Lung (tissue), 12 donors: ENCODE results near the gene SMIM26. TPM values are rescaled to one million over a fixed set of nuclear protein-coding genes. Genes with fewer than 3 reads are reported as not detected.

ENCODE experiments used
- ATAC-seq: fragments of 200-7000 bp; cut with Tn5 transposase; one replicate; pipeline ENCODE4 v1.9.1; 2020; ENCODE audit warnings: moderate number of reproducible peaks; ENCODE audit not compliant: insufficient read depth, low FRiP score
- DNase-seq, 3 donors: peaks; one replicate each; pipeline ENCODE4 v3.0.0-alpha.2; 2013 to 2017
- H3K27ac ChIP-seq, 2 donors: one replicate each; pipeline ENCODE4 v1.5.1; 2013; ENCODE audit warnings: mild to moderate bottlenecking in 2 of 2, moderate library complexity in 2 of 2, control low read depth in 1 of 2, inconsistent platforms in 1 of 2, low read depth in 1 of 2, low read length in 1 of 2
- H3K27me3 ChIP-seq, 3 donors: one replicate each; pipeline ENCODE4 v1.5.1; 2013; ENCODE audit warnings: low read length in 2 of 3; ENCODE audit not compliant: control insufficient read depth in 3 of 3, insufficient read depth in 3 of 3
- H3K36me3 ChIP-seq, 4 donors: one replicate each; pipeline ENCODE4 v1.5.1; 2013; ENCODE audit warnings: low read length in 4 of 4, mild to moderate bottlenecking in 1 of 4, moderate library complexity in 1 of 4; ENCODE audit not compliant: control insufficient read depth in 4 of 4, insufficient read depth in 4 of 4
- H3K4me1 ChIP-seq, 5 donors: one replicate each; pipeline ENCODE4 v1.5.1; 2013; ENCODE audit warnings: low read length in 5 of 5, mild to moderate bottlenecking in 2 of 5, moderate library complexity in 1 of 5; ENCODE audit not compliant: control insufficient read depth in 5 of 5, insufficient read depth in 5 of 5
- H3K4me3 ChIP-seq: one replicate; pipeline ENCODE4 v1.5.1; 2013; ENCODE audit warnings: mild to moderate bottlenecking, control low read depth, moderate library complexity
- H3K9ac ChIP-seq, 2 donors: one replicate each; pipeline ENCODE4 v1.5.1; 2013; ENCODE audit warnings: low read length in 2 of 2, control low read depth in 1 of 2; ENCODE audit not compliant: insufficient read depth in 1 of 2
- H3K9me3 ChIP-seq, 4 donors: one replicate each; pipeline ENCODE4 v1.5.1; 2013; ENCODE audit warnings: low read length in 3 of 4, mild to moderate bottlenecking in 1 of 4, moderate library complexity in 1 of 4; ENCODE audit not compliant: control insufficient read depth in 4 of 4, insufficient read depth in 3 of 4
- CTCF ChIP-seq: IDR thresholded peaks from 2 replicates; pipeline ENCODE4 v1.5.1; 2012; ENCODE audit warnings: mild to moderate bottlenecking; ENCODE audit errors: control extremely low read depth, extremely low read depth
- WGBS, 2 donors: extraction: QIAGEN DNeasy Blood & Tissue Kit; methylation state at CpG; one replicate each; pipeline ENCODE4 v1.1.7; 2013; 5-methylcytosine and 5-hydroxymethylcytosine counted together
- polyA plus RNA-seq, 2 donors: library from polyadenylated mRNA; stranded (reverse); fragments of 200-250 nt; gene quantifications; one replicate each; pipeline ENCODE4 v1.2.1, GENCODE V29; 2013
- total RNA-seq, 2 donors: library from RNA; depleted of rRNA in 1 of 2; stranded (reverse); fragments of >200 nt in 1 of 2; gene quantifications; one replicate each; pipeline ENCODE4 v1.2.1, GENCODE V29; 2014 to 2021
- donor health status: control.
- donor health status: control.
- donor health status: Bipolar disorder and iron deficiency.
- donor health status: healthy.
- donor health status: DM: yes; HTN: yes; CAD: no.

Gene SMIM26
- total and polyA plus RNA-seq, 4 donors = 53.5 to 216 (median 67.9) TPM

- Histone ChIP-seq H3K9ac (no peak overlapping the region), H3K27ac (no peak overlapping the region), H3K4me1 (no peaks in the 10 kb centered on the region), H3K27me3 (no peaks in the 10 kb centered on the region), H3K36me3 (no peaks in the 10 kb centered on the region), H3K4me3 (no peak overlapping the region), H3K9me3 (no peaks in the 10 kb centered on the region)
- no peak for TF ChIP-seq CTCF
- ATAC-seq (no peak), DNase-seq (no peak)
- 88 to 92% methylated on average over 4 of the region's 4 CpGs for WGBS, 2 donors
Observed at GRCh38 chr20:18580012-18580411, 12.8 kb downstream of the SMIM26 start.

GRCh38 chr20:18585134-18585533, 17.9 kb downstream of the SMIM26 start:
- Histone ChIP-seq H3K9me3 (no peaks in the 10 kb centered on the region), H3K4me3 (no peak overlapping the region), H3K27me3 (no peaks in the 10 kb centered on the region), H3K36me3 (no peaks in the 10 kb centered on the region), H3K4me1 (peaks cover 0 to 4% (median 0%) of the 10 kb centered on the region in 5 donors), H3K9ac (no peak overlapping the region), H3K27ac (no peak overlapping the region)
- 83 to 95% methylated on average over 2 of the region's 2 CpGs for WGBS, 2 donors
- TF ChIP-seq CTCF = no peak
- ATAC-seq (no peak), DNase-seq (no peak)

GRCh38 chr20:18587665-18588573, 20.7 kb downstream of the SMIM26 start, which contains the start of gene DTD1:
TSS of gene DTD1 (plus strand) at chr20:18588054. CDS start at chr20:18588073, 19 bp downstream.
- peak within 1 kb of the TSS; percentile 2 to 73 for H3K9ac ChIP-seq
- H3K9me3 ChIP-seq = no peaks in the 10 kb centered on the region
- peak; percentile 80 to 88 (median 82) for DNase-seq
- TF ChIP-seq CTCF = peak; percentile 32
- H3K27ac ChIP-seq = peak within 1 kb of the TSS; percentile 48 to 84
- H3K36me3 ChIP-seq = no peaks in the 10 kb centered on the region
- ATAC-seq = peak; percentile 98
- 0 to 1% methylated on average over 59 to 88 of the region's 88 CpGs for WGBS, 2 donors
- H3K4me3 ChIP-seq = peak within 1 kb of the TSS; percentile 93
- no peaks in the 10 kb centered on the region for H3K27me3 ChIP-seq
- H3K4me1 ChIP-seq = peaks cover 0 to 4% (median 0%) of the 10 kb centered on the region in 5 donors
